Measurements from ENCODE around the gene RAET1G. TPM values are rescaled to one million over a fixed set of nuclear protein-coding genes. Genes with fewer than 3 reads are reported as not detected.
A peak's percentile ranks its signal among the peaks of the same experiment; 100 is the strongest.
"Not testable (repeated sequence)": the region's sequence is repeated elsewhere in the genome, so short reads cannot be mapped to it uniquely, and the experiment has no call there.

Gene RAET1G
- total and polyA plus RNA-seq, 12 donors, result 0.22 to 40.7 (median 11.6) TPM

DNA sequence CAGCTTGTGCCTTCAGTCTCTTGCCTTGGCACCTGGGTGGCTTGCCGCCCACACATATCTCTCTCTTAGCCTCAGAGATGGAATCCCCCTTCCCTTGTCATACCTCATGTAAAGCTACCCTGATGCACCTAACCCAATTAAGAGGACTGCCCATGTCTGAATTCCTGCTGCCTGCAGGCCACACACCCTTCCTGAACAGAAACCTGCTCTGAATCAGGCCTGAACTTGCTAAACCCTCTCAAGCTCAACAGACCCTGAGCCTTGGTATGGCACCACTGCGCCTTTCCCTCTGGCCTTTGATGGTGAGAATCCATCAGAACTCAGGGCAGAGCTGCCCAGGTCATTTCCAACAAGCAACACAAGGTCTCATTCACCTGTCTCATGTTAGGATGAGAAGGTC lies 5.2 kb downstream of the RAET1G start:
- intact Hi-C loops (cut with DNase I), result no loop called here
- Histone ChIP-seq H3K36me3 (replicated peaks in 1 of 2) (no peaks in the 10 kb centered on the region), H3K27me3 (no peaks in the 10 kb centered on the region), H3K9me3 (replicated peaks in 1 of 3) (no peaks in the 10 kb centered on the region), H3K27ac (no peak overlapping the region), H3K4me3 (no peak overlapping the region), H3K4me1 (replicated peaks in 1 of 2) (peaks cover 0 to 5% of the 10 kb centered on the region in 2 donors)
- TF ChIP-seq CTCF (IDR thresholded peaks at IDR 0.05), result no peak
- TF ChIP-seq POLR2A (IDR thresholded peaks at IDR 0.05), result no peak
- DNase-seq, result peak in 1 of 7 donors; percentile 14
- 91 to 100% (median 95%) methylated on average over 2 of the region's 2 CpGs for WGBS, 4 donors

GRCh38 chr6:149915970-149916865 lies 6.7 kb downstream of the RAET1G start:
- H3K9me3 ChIP-seq (replicated peaks in 1 of 3), result no peaks in the 10 kb centered on the region
- no peak for TF ChIP-seq CTCF (IDR thresholded peaks at IDR 0.05)
- no peak for TF ChIP-seq POLR2A (IDR thresholded peaks at IDR 0.05)
- no peaks in the 10 kb centered on the region for H3K36me3 ChIP-seq (replicated peaks in 1 of 2)
- no peak overlapping the region for H3K27ac ChIP-seq
- H3K4me1 ChIP-seq (replicated peaks in 1 of 2), result no peaks in the 10 kb centered on the region
- H3K27me3 ChIP-seq, result no peaks in the 10 kb centered on the region
- 90 to 94% (median 92%) methylated on average over 10 of the region's 10 CpGs for WGBS, 4 donors
- DNase-seq, result peak in 1 of 7 donors; percentile 35
- intact Hi-C loops (cut with DNase I), result no loop called here
- H3K4me3 ChIP-seq, result no peak overlapping the region

GRCh38 chr6:149913540-149914240 lies 9.2 kb downstream of the RAET1G start:
- DNase-seq, result peak in 1 of 7 donors; percentile 42
- Histone ChIP-seq H3K4me1 (replicated peaks in 1 of 2) (no peaks in the 10 kb centered on the region), H3K9me3 (replicated peaks in 1 of 3) (no peaks in the 10 kb centered on the region), H3K27me3 (no peaks in the 10 kb centered on the region), H3K36me3 (replicated peaks in 1 of 2) (no peaks in the 10 kb centered on the region), H3K4me3 (no peak overlapping the region), H3K27ac (no peak overlapping the region)
- intact Hi-C loops (cut with DNase I), result no loop called here
- TF ChIP-seq POLR2A (IDR thresholded peaks at IDR 0.05) (no peak), CTCF (IDR thresholded peaks at IDR 0.05) (no peak)
- WGBS, 4 donors, result 72 to 80% (median 75%) methylated on average over 9 of the region's 9 CpGs

DNA sequence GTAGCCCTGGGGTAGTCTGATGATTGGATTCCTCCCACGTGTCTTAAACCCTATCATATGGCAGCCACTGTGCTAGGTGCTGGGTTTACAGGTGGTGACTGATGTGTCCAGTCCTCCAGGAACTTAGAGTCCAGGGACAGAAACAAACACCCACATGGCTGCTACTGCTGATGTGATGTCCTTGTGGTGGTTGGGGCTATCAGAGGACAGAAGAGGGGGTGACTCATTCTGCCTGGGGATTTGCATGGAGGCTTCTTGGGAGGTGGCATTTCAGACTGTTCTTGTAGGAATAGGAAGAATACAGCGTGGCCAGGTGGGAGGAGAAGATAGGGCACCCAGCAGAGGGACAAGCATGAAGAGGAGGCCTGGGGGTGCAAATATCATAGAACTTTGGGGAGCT lies 9.8 kb downstream of the RAET1G start:
- peak in 5 of 7 donors; percentile 40 to 56 (median 49) for DNase-seq
- intact Hi-C loops (cut with DNase I), result no loop called here
- 54 to 69% (median 63%) methylated on average over 2 of the region's 2 CpGs for WGBS, 4 donors

GRCh38 chr6:149912680-149913079 lies 10.2 kb downstream of the RAET1G start:
- H3K9me3 ChIP-seq (replicated peaks in 1 of 3); H3K27me3 ChIP-seq; intact Hi-C loops (cut with DNase I); H3K27ac ChIP-seq; H3K36me3 ChIP-seq (replicated peaks in 1 of 2); H3K4me3 ChIP-seq; DNase-seq; H3K4me1 ChIP-seq (replicated peaks in 1 of 2): not testable (repeated sequence)
- 86 to 100% (median 94%) methylated on average over 2 to 3 of the region's 3 CpGs for WGBS, 4 donors

More for the DNA sequence above, 9.8 kb downstream of the RAET1G start:
- Histone ChIP-seq H3K27me3 (no peaks in the 10 kb centered on the region), H3K4me3 (no peak overlapping the region), H3K9me3 (replicated peaks in 1 of 3) (no peaks in the 10 kb centered on the region), H3K36me3 (replicated peaks in 1 of 2) (no peaks in the 10 kb centered on the region), H3K4me1 (replicated peaks in 1 of 2) (no peaks in the 10 kb centered on the region), H3K27ac (no peak overlapping the region)
- no peak for TF ChIP-seq CTCF (IDR thresholded peaks at IDR 0.05)
- TF ChIP-seq POLR2A (IDR thresholded peaks at IDR 0.05), result no peak
